Keratinocyte (primary cell): Measurements from ENCODE around the gene CEACAM21.

ENCODE experiments used
- CTCF ChIP-seq, 3 experiments: IDR thresholded peaks in 1 of 3; conservative IDR thresholded peaks in 1 of 3; optimal IDR thresholded peaks in 1 of 3; 2 replicates in 2 of 3; 3 replicates in 1 of 3; pipeline versions ENCODE3 to v1.5.1; 2011; ENCODE audit warnings: low read length in 3 of 3, mild to moderate bottlenecking in 3 of 3, moderate library complexity in 2 of 3, control low read depth in 1 of 3, inconsistent platforms in 1 of 3; ENCODE audit not compliant: insufficient read depth in 2 of 3; ENCODE audit errors: extremely low read depth in 1 of 3
- EZH2 ChIP-seq: IDR thresholded peaks from one replicate; pipeline ENCODE4 v1.6.1; 2012; ENCODE audit warnings: inconsistent platforms, mild to moderate bottlenecking, low read length, moderate library complexity

GRCh38 chr19:41587838-41588210 is 11.9 kb downstream of the CEACAM21 start:
- TF ChIP-seq CTCF (optimal IDR thresholded peaks at IDR 0.05 in 1 of 3, IDR thresholded peaks at IDR 0.05 in 1 of 3, conservative IDR thresholded peaks at IDR 0.05 in 1 of 3; ENCODE audit: extremely low read depth in 1 of 3, insufficient read depth in 2 of 3, low read length in 3 of 3): no peak
- TF ChIP-seq EZH2: no peak
